GM10847 (cell line): Measurements from ENCODE around the gene RASGRP1.

Source experiments
- POLR2A ChIP-seq: IDR thresholded peaks from 2 replicates; pipeline ENCODE4 v1.6.1; 2011; ENCODE audit not compliant: insufficient read length; ENCODE audit errors: extremely low read depth

RASGRP1 gene

DNA sequence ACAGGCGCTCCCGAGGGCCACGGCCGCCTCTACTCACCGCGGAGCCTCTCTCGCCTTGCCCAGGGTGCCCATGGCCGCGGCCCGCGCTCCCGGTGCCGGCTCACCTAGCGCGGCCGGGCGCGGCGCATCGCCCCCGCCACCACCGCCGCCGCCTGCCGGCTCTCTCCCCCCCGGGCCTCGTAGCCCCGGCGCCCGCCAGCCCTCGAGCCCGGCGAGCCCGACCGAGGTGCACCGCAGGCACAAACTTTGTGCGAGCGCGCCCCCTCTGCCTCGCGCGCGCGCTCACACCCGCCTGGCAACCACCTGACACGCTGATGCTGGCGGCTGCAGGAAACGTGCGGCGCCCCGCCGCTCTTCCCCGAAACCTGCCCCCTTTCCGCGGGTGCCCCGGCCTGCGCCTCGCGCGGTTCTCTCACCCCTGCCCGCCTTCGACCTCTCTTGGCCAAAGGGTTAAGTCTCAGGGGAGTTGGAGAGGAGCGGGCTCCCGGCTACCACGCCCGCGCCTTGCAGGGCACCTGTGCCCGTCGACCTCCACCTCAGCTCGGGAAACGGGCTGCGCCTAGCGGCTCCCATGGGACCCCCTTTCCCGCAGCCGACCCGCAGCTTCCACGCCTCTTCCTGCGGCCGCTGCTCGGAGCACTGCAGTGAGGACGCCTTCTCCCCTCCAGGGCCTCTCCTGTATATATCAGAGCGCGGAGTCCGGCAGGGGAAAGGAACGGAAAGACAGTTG, at the start of gene RASGRP1:
RASGRP1 (minus strand) TSS at position 258 of the 730 bp plus-strand sequence; CDS start at position 72, 186 bp downstream.
- TF ChIP-seq POLR2A: peak; percentile 45

DNA sequence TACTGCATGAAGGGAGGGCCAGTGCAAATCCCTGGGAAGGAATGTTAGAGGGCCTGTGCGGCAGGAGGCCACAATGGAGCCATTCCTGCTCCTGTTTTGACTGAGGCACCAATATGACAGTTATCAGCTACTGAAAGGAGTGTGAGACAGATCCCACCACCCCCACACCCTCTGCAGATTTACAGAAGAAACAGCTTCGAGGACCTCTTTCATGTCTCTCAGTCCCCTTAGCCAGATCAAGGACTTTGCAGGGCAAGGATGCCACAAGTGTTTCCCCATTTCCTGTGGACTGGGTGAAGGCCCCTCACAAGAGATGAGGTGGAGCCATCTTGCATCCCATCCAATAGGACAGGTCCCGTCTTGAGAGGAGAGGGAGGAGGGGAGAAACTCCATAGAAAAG, 48.5 kb upstream of the RASGRP1 start:
- no peak for TF ChIP-seq POLR2A

DNA sequence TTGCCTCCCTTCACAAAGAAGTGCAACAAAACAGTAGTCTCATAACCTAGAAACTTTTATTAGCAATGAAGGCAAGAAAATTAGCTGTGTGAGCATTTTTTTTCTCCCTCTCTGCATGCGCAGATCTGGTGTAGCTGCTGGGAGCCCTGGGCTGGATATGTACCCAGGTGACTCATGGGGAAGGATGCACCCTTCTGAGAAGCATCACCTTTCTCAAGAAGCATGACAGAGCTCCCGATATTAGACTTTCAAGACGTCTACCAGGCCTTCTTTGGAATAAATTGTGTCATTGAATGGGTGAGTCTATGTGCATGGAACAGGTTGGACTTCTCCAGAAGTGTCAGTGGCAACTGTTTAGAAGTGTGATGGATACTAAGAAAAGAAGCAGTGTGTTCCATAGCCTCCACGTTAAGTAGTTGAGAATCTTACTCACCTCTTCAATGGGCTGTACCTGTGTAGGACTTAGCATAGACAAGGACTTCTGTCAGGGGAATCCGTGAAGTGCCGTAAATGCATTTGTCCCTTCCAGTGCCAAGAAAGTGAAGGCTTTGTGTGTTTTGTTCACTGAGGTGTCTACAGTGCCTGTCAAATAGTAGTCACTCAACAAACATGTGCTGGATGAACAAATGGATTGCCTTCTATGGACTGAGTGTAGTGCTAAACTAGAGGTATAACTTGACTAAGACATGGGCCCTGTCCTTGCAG, 47.7 kb upstream of the RASGRP1 start:
- TF ChIP-seq POLR2A: no peak

DNA sequence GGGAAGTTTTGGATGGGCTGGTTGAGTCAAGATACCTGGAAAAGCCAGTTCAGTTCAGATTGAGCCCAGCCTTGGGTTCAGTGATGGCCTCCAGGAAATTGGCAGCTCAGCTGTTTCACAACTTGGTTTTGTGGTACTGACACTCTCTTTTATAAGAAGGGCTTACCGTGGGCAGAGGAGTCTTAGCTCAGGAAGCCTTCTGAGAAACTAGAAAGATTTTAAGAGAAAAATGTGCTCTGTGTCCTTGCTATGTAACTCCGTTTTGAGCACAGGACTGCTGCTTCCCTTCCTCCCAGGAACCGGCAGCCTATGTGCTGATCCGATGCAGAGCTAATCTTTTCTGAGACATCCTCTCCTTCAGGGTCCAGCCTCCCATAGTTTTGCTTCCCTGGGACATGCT, 46.6 kb upstream of the RASGRP1 start:
- no peak for TF ChIP-seq POLR2A

DNA sequence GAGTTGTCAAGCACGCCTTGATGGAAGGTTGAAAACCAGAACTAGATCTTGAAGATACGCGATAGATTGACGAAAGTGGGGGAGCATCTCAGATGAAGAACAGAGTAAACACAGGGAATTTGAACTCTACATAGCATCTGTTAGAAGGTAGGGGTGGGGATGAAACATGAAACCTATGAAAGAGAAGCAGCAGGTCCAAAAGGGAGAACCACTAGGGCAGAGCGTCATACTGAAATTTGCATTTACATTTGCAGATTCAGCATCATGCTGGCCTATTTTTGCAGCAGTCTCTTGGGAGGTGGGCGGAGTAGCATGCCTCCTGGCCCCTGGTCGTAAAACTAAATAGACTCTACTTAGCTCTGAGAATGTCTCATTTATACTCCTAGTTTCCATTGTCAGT, 46.1 kb upstream of the RASGRP1 start:
- TF ChIP-seq POLR2A: no peak

DNA sequence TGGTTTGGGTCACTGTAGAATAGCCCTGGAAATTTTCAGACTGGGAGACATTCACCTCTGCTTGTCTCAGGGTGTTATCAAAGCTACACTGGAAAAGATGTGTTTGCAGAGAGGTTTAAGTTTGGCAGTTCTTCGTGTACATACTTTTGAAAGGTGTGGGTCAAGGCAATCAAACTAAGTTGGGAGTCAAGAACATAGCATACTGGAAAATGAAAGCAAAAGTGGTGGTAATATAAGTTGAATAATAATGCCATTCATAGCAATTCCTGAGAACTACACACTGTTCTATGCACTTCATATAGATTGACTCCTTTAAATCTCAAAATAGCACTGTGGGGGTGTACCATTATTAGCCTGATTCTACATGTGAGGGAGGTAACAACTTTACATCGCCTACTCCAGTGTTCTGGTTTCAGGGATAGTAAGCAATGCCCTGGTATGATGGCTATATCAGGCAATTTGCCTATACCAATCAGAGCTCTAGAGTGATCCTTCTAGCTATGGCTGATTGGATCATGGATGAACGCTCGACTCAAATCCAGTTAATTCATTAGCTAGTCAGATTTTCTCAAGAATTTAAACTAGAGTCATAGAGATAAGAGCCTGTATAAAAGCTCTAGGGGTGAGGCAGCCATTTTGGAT, 44.6 kb upstream of the RASGRP1 start:
- no peak for TF ChIP-seq POLR2A

DNA sequence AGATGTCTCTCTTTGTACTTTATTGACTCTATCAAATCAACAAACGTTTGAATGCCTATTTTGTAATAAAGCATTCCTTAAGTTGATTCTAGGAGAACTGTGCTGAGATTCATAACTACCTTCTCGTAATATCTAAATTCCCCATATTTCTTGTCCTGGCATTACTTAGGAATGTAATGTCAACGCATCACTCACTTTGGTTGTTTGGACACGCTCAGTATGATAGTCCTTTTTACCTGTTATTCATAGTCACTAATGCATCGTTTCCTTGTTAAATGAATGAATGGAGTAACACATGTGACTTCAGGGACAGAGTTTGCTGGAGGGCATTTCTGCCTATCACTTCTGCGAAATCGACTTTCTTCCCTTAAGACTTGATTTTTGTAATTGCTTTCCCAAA, 44.1 kb upstream of the RASGRP1 start:
- no peak for TF ChIP-seq POLR2A

DNA sequence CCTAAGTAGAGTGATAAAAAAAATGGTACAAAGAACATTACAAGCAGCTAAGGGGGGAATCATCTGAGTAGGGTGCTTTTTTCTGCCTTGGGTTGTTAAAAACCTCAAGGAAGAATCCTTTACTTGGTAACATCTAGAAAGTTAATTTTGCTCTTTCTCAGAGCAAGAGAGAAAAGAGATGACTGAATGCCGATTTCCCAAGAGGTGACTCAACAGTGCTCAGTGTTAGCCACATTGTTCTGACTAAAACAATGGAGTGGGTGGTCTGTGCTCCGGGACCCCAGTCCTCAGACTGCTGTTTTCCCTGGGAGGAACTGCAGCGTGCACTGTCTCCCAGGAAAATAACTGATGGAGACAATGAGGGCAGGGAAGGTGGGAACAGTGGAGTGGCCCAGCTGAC, 41.1 kb upstream of the RASGRP1 start:
- no peak for TF ChIP-seq POLR2A

DNA sequence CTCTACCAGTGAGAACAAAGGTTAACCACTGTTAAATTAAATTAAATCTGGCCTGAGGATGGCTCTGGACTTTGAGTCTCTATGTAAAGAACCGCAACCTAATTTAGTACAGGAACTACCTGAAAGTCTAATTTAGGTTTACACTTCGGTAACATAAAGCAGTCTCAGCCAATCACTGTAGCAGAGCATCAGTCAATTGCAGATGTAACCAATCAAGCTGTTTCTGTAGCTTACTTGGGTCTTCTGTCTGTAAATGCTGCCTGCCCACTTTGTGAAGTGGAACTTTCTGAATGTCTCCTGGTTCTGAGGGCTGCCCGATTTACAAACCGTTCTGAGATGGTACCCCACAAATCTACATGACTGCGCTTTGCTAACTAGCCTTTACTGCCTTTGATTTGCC, 39.1 kb upstream of the RASGRP1 start:
- no peak for TF ChIP-seq POLR2A

DNA sequence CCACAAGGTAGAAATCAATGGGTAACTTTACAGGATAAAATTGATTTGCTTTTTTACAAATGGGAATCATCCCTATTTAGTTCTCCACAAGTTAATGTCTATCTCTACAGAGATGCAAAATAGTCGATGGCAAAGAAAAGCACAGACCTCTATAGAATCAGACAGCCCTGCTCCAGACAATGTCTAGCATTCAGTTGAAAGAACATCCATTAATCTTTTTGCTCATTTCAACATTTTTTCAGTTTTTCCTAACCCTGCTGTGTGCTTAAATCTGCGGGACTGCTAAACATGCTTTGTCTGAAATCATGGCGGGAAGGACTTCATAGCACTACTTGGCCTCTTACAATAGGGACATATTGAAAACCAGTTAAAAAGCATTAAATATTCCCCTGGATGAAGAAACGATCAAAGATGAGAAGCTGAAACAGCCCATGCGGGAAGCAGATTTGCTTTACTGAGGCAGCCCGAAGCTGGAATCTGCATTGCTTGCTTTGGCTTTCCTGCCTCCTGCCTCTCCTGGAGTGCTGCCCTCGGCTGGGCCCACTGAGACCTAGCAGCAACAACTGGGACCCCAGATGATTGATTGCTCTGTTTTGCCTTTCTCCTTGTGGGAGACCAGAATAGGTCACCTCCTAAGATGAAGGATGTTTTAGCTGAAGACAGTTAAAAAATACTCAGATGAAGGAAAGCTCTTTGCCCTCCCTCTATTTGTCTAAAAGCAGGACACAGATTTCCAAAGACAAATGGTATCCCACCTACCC, 38.5 kb upstream of the RASGRP1 start:
- TF ChIP-seq POLR2A: no peak

DNA sequence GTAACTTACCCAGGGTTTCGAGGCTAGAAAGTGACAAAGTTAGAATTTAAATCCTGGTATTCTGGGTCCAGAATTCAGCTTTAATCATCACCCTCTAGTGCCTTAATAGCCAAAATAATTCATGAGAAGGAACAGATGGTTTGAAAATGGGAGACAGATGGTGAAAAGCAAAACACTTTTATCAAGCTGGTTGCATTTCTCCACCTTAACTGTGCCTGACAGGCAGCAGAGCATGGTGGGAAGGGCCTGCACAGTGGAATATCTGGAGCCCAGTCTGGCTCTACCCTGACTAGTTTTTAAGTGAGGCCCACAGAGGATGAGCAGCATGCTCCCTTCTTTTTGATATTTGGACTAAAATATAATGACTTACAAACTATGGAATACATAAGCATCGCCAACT, 35.6 kb upstream of the RASGRP1 start:
- no peak for TF ChIP-seq POLR2A

DNA sequence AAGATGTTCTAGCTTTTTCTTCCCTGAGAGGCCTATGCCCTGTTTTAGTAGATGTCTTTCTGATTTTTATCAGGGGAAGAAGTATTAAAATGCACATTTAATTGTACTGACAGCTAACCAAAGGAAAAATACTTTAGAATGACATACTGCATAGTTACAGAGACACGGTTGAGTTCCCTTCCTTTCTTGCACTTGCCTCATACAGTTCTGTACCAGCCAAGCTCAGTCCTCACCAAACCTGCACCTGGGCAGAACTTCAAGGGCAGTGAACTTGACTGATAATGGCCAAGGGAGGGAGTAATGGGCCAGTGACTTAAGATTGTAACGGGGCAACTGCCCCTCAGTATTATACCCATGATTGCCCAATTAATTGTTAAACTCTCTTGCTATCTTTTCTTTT, 34.1 kb upstream of the RASGRP1 start:
- no peak for TF ChIP-seq POLR2A

DNA sequence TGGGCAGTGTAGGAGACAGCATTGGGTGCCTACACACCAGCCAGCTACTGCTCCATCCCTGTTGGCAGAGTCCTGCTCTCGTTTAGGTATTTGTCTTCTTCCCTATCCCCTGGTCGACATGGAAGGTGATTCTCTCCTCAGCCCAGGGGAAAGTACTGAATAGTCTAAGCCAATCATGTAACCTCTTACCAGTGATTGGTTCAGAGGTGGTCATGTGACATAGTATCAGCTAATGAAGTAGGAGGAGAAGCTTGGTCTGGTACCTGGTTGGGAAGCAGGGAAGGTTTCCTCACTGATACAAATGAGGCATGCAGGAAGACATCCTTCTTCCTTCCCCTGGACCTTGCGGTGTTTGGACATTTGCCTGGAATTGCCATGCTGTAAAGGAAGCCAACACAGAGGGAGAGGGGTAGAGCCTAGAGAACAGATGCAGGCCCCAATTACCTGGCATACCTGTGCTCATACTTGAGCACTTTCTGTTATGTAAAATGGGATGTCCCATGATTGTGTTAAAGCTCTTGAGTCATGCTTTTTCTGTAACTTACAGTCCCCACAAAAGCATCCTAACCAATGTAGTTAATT, 32.7 kb upstream of the RASGRP1 start:
- no peak for TF ChIP-seq POLR2A

DNA sequence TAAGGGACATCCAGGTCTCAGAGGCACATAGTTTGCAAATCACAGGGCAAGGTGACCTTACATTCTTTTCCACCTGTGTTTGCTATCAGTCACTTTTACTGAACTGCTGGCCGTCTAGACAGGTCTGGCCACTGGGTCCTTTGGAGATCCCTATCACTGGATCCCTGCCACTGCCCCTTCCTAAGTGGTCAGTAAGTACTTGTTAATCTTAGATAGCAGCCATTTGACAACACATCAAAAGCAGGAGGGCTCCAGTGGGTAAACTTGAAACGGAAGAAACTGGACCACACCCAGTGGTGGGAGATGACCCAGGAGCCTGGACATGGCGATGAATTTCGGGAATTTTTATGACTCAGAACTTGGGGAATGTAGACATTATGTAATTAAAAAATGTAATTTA, 28.9 kb upstream of the RASGRP1 start:
- TF ChIP-seq POLR2A: no peak

DNA sequence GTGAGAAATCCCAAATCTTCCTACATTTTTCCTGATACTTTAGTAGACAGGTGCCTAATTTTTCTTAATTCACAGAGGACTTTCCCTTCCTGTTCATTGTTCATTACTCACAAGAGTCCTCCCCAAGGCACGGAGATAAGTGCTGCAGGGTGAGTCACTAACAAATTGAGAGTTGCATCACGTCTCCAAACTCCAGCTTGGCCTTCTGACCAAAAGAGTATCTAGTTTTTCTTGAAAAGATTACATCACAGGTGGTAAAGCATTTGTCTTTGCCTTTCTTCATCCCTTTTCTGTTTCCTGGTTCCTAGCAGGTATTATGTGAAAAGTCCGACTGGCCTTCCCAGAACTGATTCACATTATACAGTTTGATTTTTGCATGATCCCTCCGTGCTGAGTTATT, 24.9 kb upstream of the RASGRP1 start:
- TF ChIP-seq POLR2A: no peak
